GM12801 (cell line): ENCODE results near the gene SLC5A11.

Experiments
- TF ChIP-seq, protein P1 (sequence below): IDR thresholded peaks from one replicate; pipeline ENCODE4 v1.5.1; 2011; ENCODE audit warnings: control low read depth; ENCODE audit not compliant: insufficient read length; ENCODE audit errors: extremely low read depth

SLC5A11 gene

DNA sequence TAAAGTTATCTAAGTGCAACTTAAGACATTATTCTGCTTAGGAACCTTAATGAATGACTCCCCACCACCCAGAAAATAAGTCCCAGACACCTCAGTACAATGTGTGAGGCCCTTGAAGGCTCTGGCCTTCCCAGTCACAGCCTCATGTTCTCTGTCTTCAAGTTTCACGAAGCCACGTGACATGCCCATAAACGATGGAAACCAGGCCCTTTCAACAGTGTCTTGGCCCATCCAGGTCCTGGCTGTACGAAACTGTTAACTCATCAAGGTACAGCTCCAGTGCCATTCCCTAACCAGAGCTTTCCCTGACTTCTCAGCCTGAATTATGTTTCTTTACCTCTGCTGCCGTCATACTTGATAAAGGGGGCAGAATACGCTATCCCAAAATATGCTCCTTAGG, 100.4 kb downstream of the SLC5A11 start:
- TF ChIP-seq, protein P1, sequence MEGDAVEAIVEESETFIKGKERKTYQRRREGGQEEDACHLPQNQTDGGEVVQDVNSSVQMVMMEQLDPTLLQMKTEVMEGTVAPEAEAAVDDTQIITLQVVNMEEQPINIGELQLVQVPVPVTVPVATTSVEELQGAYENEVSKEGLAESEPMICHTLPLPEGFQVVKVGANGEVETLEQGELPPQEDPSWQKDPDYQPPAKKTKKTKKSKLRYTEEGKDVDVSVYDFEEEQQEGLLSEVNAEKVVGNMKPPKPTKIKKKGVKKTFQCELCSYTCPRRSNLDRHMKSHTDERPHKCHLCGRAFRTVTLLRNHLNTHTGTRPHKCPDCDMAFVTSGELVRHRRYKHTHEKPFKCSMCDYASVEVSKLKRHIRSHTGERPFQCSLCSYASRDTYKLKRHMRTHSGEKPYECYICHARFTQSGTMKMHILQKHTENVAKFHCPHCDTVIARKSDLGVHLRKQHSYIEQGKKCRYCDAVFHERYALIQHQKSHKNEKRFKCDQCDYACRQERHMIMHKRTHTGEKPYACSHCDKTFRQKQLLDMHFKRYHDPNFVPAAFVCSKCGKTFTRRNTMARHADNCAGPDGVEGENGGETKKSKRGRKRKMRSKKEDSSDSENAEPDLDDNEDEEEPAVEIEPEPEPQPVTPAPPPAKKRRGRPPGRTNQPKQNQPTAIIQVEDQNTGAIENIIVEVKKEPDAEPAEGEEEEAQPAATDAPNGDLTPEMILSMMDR = no peak

DNA sequence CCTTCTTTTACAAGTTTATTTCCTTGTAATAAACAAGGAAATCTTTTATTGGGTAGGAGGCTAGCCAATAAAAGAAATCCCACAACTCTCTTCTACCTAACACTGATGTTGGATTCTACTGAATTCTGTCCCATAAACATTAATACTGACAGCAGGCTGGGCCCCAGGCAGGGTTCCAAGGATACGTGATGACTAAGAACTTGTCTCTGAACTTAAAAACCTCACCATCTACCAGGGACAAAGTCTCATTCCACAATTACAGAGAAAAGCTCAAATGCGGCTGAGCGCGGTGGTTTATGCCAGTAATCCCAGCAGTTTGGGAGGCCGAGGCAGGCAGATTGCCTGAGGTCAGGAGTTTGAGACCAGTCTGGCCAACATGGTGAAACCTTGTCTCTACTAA, 104.5 kb downstream of the SLC5A11 start:
- TF ChIP-seq, protein P1 = no peak

DNA sequence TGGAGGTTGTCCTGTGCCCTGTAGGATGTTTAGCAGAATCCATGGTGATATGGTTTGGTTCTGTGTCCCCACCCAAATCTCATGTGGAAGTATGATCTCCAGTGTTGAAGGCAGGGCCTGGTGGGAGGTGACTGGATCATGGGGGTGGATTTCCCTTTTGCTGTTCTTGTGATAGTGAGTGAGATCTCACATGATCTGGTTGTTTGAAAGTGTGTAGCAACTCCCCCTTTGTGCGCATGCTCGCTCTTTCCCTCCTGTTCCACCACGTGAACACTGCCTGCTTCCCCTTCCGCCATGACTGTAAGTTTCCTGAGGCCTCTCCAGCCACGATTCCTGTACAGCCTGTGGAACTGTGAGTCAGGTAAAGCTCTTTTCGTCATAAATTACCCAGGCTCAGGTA, 107.5 kb downstream of the SLC5A11 start:
- TF ChIP-seq, protein P1 = no peak

DNA sequence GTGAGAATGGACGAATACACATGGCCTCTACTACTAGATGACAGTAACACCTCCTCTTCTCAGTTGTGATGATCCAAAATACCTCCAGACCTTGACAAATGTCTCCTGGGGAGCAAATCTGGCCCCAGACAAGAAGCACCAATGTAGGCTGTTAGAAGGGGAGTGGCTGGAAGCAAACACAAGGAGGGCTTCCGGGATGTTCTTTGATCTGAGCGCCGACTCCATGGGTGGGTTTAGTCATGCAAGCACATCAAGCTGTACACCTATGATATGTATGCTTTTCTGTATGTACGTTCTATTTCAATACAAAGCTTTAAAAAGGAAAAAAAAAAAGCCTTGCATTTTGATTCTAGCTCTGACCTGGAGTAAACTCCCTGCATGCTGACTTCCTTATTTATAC, 108.0 kb downstream of the SLC5A11 start:
- TF ChIP-seq, protein P1 = no peak

DNA sequence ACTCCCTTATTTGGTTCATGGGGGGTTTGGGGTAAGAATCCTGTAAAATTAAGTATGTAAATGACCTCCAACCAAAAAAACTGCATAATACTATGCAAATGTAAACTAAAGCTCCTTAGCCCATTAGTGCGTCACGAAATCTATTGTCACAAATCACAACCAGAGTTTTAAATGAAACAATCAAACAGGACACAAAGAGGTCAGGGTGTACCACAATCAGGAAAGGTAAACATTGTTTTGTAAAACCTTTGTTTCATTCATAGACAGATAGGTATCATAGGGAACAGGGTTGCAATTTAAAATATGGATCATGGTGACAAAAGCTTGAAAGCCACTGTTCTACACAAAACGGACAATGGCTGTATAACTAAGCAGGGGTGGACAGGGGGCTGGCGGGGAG, 108.4 kb downstream of the SLC5A11 start:
- TF ChIP-seq, protein P1 = no peak

DNA sequence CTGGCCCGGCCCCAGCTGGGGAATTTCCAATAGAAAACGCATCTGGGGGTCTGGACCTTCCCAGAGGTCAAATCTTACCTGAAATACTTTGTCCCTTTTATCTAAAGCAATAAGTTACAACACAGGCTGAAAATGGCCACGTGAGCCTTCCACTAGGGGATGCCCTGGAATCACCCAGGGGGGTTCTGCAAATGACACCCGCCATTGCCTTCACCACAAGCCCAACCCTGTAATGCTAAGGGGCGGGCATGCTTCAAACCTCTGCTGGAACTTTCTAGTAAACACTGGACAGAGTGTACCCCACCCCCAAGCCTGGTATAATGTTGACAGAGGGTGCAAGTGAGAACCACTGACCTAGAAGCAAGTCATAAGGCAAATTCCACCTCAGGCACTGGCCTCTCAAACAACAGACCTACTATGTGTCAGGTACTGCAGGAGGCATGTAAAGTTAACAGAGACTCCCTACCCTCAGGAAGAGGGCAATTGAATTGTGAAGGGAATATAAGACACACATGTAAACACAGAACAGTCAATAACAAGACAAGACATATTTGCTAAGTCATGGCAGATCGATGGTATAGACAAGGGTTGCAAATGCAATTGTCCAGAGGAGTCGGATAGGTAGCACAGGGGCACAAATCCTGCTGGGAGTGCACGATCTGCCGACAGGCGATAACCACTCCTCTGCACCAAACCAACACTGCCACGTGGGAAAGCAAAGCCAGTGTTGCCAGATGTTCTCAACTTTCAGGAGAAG, 110.4 kb downstream of the SLC5A11 start:
- TF ChIP-seq, protein P1 = no peak

DNA sequence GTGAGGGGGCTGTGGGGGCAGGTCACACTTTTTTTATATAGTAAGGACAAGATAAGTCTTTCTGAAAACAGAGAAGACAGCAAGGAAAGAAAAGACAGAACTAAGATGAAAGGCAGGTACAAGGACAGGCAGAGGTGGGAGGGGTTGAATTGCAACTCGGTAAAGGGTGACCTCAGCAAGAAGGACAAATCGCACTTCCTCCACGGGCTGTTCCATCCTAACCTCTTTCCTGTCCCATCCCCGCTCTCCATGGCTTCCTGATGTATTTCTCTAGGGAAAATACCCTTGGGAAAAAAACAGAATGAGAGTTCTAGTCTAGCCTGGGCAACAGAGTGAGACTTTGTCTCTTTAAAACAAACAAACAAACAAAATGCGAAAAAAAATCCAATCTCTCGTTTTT, 112.1 kb downstream of the SLC5A11 start:
- TF ChIP-seq, protein P1 = no peak
